ENCODE results near the gene APOO. TPM values are rescaled to one million over a fixed set of nuclear protein-coding genes. Genes with fewer than 3 reads are reported as not detected.

Gene APOO
- total and polyA plus RNA-seq, 2 of the 4 experiments (the other 2 are of a cell fraction): 9.0 to 14.2 TPM

GRCh38 chrX:23904096-23904495 lies 3.6 kb downstream of the APOO start:
- WGBS, 2 experiments (ENCODE audit: extremely low coverage in 2 of 2, insufficient read length in 1 of 2): 100% methylated on average over 1 of the region's 2 CpGs; no CpG with 5 or more reads in 1 of the 2 experiments
- BruUV-seq (replicated peaks): no TSS peak
- CTCF ChIA-PET: no interaction called here
- H3K56ac ChIP-seq (ENCODE audit: extremely low read depth, insufficient read depth, low read length): no peak overlapping the region
- no peak overlapping the region for H3K4ac ChIP-seq (ENCODE audit: low read depth, low read length)
- no peak overlapping the region for H2BK120ac ChIP-seq (ENCODE audit: low read depth, low read length)
- H2BK5ac ChIP-seq (ENCODE audit: low read depth, low read length, poor library complexity, severe bottlenecking): no peak overlapping the region
- H3K18ac ChIP-seq (ENCODE audit: low read depth, low read length): no peak overlapping the region
- no peak overlapping the region for H4K91ac ChIP-seq (ENCODE audit: insufficient read depth, low read depth, low read length)
- H3K4me1 ChIP-seq (ENCODE audit: control insufficient read depth, insufficient read depth, low read length): peaks cover 4% of the 10 kb centered on the region
- no peak for ATAC-seq (ENCODE audit: low read depth)
- no peak overlapping the region for H4K8ac ChIP-seq (ENCODE audit: low read depth in 2 of 2, low read length in 2 of 2)
- H3K9me1 ChIP-seq (ENCODE audit: insufficient read depth, low read length): no peaks in the 10 kb centered on the region
- no peak overlapping the region for H2AK9ac ChIP-seq (replicated peaks; ENCODE audit: low read depth, low read length, poor library complexity)
- POLR2A ChIA-PET (ENCODE audit: unreplicated experiment): no interaction called here
- H3K9me3 ChIP-seq (ENCODE audit: control insufficient read depth, insufficient read depth, low read length): no peaks in the 10 kb centered on the region
- no peak overlapping the region for H2BK15ac ChIP-seq (ENCODE audit: low read depth, low read length)
- H3K4me2 ChIP-seq (ENCODE audit: low read depth, low read length): no peak overlapping the region
- no peak overlapping the region for H3K23ac ChIP-seq (ENCODE audit: low read depth, low read length)
- no peaks in the 10 kb centered on the region for H3K27me3 ChIP-seq (ENCODE audit: control insufficient read depth, insufficient read depth, low read length)
- dilution Hi-C loops (cut with HindIII; ENCODE audit: low sequenced_read_pairs, unreplicated experiment): no loop called here
- peaks cover 0 to 9% of the 10 kb centered on the region in 2 experiments; a peak in 2 of 4 replicates for H3K79me1 ChIP-seq (ENCODE audit: low read depth in 1 of 2, low read length in 2 of 2)
- no peak overlapping the region for H2BK20ac ChIP-seq (ENCODE audit: low read depth, low read length)
- H3K36me3 ChIP-seq (ENCODE audit: control insufficient read depth, insufficient read depth, low read length): no peaks in the 10 kb centered on the region
- TF ChIP-seq POLR2A (IDR thresholded peaks at IDR 0.05; ENCODE audit: low read depth, low read length): no peak
- TF ChIP-seq CHD1 (IDR thresholded peaks at IDR 0.05; ENCODE audit: low read depth, low read length): no peak
- no peak for TF ChIP-seq ELK1 (IDR thresholded peaks at IDR 0.05; ENCODE audit: borderline replicate concordance, low read depth, low read length)
- TF ChIP-seq RFX5 (IDR thresholded peaks at IDR 0.05; ENCODE audit: low read depth, low read length): no peak
- no peak for TF ChIP-seq NFE2L2 (IDR thresholded peaks at IDR 0.05; ENCODE audit: low read depth, low read length)
- TF ChIP-seq RCOR1 (IDR thresholded peaks at IDR 0.05; ENCODE audit: insufficient replicate concordance, low read length): no peak
- no peak for TF ChIP-seq CEBPB (IDR thresholded peaks at IDR 0.05; ENCODE audit: low read depth, low read length)
- no peak for TF ChIP-seq SMC3 (IDR thresholded peaks at IDR 0.05; ENCODE audit: low read depth, low read length)
- no peak for TF ChIP-seq MAZ (IDR thresholded peaks at IDR 0.05; ENCODE audit: borderline replicate concordance, low read depth, low read length)
- TF ChIP-seq CTCF (conservative IDR thresholded peaks at IDR 0.05; ENCODE audit: low read depth, low read length): no peak
- no peak for TF ChIP-seq BHLHE40 (IDR thresholded peaks at IDR 0.05; ENCODE audit: low read depth, low read length)
- TF ChIP-seq RAD21 (IDR thresholded peaks at IDR 0.05; ENCODE audit: low read length): no peak
- TF ChIP-seq FOS (IDR thresholded peaks at IDR 0.05; ENCODE audit: low read depth, low read length): no peak
- no peak for TF ChIP-seq MXI1 (IDR thresholded peaks at IDR 0.05; ENCODE audit: borderline replicate concordance, low read depth, low read length)
- TF ChIP-seq MAFK (IDR thresholded peaks at IDR 0.05; ENCODE audit: low read depth, low read length): no peak
- no peak for TF ChIP-seq USF2 (IDR thresholded peaks at IDR 0.05; ENCODE audit: low read depth, low read length)
- no peak overlapping the region for H4K5ac ChIP-seq (ENCODE audit: low read depth, low read length)
- no peak overlapping the region for H2AFZ ChIP-seq (replicated peaks; ENCODE audit: low read length, poor library complexity)
- H3K14ac ChIP-seq (replicated peaks; ENCODE audit: low read depth, low read length): no peak overlapping the region
- H2AK5ac ChIP-seq (ENCODE audit: low read depth, low read length): no peak overlapping the region
- H3K4me3 ChIP-seq (ENCODE audit: insufficient read depth, low read depth, low read length): no peak overlapping the region
- intact Hi-C loops (cut with micrococcal nuclease): loop anchor here (10.0 kb wide), 1 partner anchor 341 kb away; no protein-coding TSS in a partner anchor
- H4K20me1 ChIP-seq (ENCODE audit: insufficient read depth, low read length): no peaks in the 10 kb centered on the region
- no peak overlapping the region for H3K9ac ChIP-seq (ENCODE audit: low read depth, low read length)
- peak; percentile 40 for DNase-seq
- no peak overlapping the region for H3K27ac ChIP-seq (ENCODE audit: insufficient read depth, low read length)
- in situ Hi-C loops (cut with MboI; ENCODE audit: low sequenced_read_pairs): loop anchor here (5.0 to 10.0 kb wide), 3 partner anchors 119 to 207 kb away; partner anchors contain the start of genes ACOT9 and SAT1
